ENCODE results near the gene SLC22A17.

Gene SLC22A17

GRCh38 chr14:23361763-23362162 is 9.1 kb upstream of the SLC22A17 start:
- no peak for DNase-seq

GRCh38 chr14:23361320-23361719 is 8.6 kb upstream of the SLC22A17 start:
- no peak for DNase-seq

- DNase-seq = no peak
Observed at GRCh38 chr14:23360496-23360895, 7.8 kb upstream of the SLC22A17 start.

- DNase-seq = no peak
Observed at GRCh38 chr14:23359722-23360447, 7.2 kb upstream of the SLC22A17 start.

- no peak for DNase-seq
Observed at GRCh38 chr14:23359167-23359626, 6.5 kb upstream of the SLC22A17 start.

GRCh38 chr14:23358553-23359166 is 6.0 kb upstream of the SLC22A17 start:
- no peak for DNase-seq

GRCh38 chr14:23358042-23358441 is 5.4 kb upstream of the SLC22A17 start:
- DNase-seq = no peak

- DNase-seq = no peak
Observed at GRCh38 chr14:23357261-23357660, 4.6 kb upstream of the SLC22A17 start.

- DNase-seq = no peak
Observed at GRCh38 chr14:23356662-23357061, 4.0 kb upstream of the SLC22A17 start.

GRCh38 chr14:23355871-23356435 is 3.3 kb upstream of the SLC22A17 start:
- DNase-seq = no peak

- DNase-seq = no peak
Observed at GRCh38 chr14:23354990-23355389, 2.3 kb upstream of the SLC22A17 start.

GRCh38 chr14:23353433-23353780 is 720 bp upstream of the SLC22A17 start:
- DNase-seq = no peak

- DNase-seq = no peak
Observed at GRCh38 chr14:23351681-23352505, 794 bp downstream of the SLC22A17 start.

- no peak for DNase-seq
Observed at GRCh38 chr14:23349156-23349845, 3.4 kb downstream of the SLC22A17 start.

- DNase-seq = no peak
Observed at GRCh38 chr14:23348297-23348655, 4.4 kb downstream of the SLC22A17 start.

- no peak for DNase-seq
Observed at GRCh38 chr14:23347406-23348296, 5.0 kb downstream of the SLC22A17 start.

GRCh38 chr14:23346693-23347405 is 5.8 kb downstream of the SLC22A17 start:
- DNase-seq = no peak

- no peak for DNase-seq
Observed at GRCh38 chr14:23345987-23346692, 6.5 kb downstream of the SLC22A17 start.

- no peak for DNase-seq
Observed at GRCh38 chr14:23344481-23344880, 8.2 kb downstream of the SLC22A17 start.

GRCh38 chr14:23339506-23340268 is 13.0 kb downstream of the SLC22A17 start:
- DNase-seq = no peak

Measured in effector CD4-positive, alpha-beta T cell (primary cell).